ENCODE measurements around the gene CTSS.

DNA sequence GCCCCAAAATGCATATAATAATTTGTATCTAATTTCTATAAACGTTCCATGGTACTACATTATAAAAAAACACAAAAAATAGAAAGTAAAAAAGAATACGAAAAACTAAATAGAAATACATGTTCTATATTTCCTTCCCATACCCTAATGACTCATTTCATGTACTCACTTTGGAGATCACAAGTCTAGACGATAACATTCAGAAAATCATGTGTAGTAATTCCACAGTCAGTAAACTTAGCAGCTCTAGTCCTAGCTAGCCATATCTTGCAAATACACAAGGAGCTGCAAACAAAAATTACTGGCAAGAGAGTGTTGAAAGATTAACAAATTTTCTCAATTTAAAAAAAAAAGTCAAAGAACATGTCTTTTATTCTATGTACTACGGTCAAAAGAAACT lies 70.0 kb downstream of the CTSS start:
- TF ChIP-seq, protein P1, sequence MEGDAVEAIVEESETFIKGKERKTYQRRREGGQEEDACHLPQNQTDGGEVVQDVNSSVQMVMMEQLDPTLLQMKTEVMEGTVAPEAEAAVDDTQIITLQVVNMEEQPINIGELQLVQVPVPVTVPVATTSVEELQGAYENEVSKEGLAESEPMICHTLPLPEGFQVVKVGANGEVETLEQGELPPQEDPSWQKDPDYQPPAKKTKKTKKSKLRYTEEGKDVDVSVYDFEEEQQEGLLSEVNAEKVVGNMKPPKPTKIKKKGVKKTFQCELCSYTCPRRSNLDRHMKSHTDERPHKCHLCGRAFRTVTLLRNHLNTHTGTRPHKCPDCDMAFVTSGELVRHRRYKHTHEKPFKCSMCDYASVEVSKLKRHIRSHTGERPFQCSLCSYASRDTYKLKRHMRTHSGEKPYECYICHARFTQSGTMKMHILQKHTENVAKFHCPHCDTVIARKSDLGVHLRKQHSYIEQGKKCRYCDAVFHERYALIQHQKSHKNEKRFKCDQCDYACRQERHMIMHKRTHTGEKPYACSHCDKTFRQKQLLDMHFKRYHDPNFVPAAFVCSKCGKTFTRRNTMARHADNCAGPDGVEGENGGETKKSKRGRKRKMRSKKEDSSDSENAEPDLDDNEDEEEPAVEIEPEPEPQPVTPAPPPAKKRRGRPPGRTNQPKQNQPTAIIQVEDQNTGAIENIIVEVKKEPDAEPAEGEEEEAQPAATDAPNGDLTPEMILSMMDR (IDR thresholded peaks at IDR 0.05): no peak
- no peak for TF ChIP-seq EZH2 (IDR thresholded peaks at IDR 0.05; ENCODE audit: borderline replicate concordance, insufficient read depth, low read depth, low read length, poor library complexity, severe bottlenecking)

Measured in B cell (primary cell).